WTC11 (cell line): ENCODE results near the gene NPVF.

Source experiments
- ESRRA ChIP-seq: sonication (generic); formaldehyde crosslinking; IDR thresholded peaks from 2 replicates; pipeline ENCODE4 v1.8.1; 2022; ENCODE audit warnings: mild to moderate bottlenecking, missing genetic modification reagents, borderline replicate concordance
- FOXP4 ChIP-seq: sonication (generic); formaldehyde crosslinking; IDR thresholded peaks from 2 replicates; pipeline ENCODE4 v1.8.0; 2022; ENCODE audit warnings: mild to moderate bottlenecking, missing genetic modification reagents
- TCF7 ChIP-seq: sonication (generic); formaldehyde crosslinking; IDR thresholded peaks from 2 replicates; pipeline ENCODE4 v1.8.0; 2022; ENCODE audit warnings: mild to moderate bottlenecking, low read depth, missing genetic modification reagents, moderate library complexity

DNA sequence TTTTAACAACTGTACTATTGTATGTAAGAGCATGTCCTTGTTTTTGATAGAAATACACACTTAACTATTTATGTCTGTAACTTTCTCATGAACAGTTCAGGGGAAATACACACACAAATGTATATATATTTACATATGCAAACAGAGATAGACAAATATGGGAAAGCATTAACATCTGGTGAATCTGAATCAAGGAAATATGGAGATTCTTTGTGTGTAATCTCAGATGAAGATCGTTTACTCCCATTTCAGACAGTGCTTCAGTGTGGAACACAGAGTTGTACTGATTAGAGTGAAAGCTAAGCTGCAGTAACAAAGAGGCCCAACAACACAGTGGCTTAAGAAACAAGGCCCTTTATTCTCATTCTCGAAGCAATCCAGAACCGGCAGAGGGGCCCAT lies 26.3 kb upstream of the NPVF start:
- TF ChIP-seq FOXP4 (CRISPR knock-in tag) = no peak
- no peak for TF ChIP-seq ESRRA (CRISPR knock-in tag)
- no peak for TF ChIP-seq TCF7 (CRISPR knock-in tag)
